NCI-H1105 treated with DMSO at 0.1 percent for 48 hours (cell line): ENCODE data around the gene ZNF275.
"Not testable (repeated sequence)": the region's sequence is repeated elsewhere in the genome, so short reads cannot be mapped to it uniquely, and the experiment has no call there.

ENCODE experiments used
- DNase-seq: peaks from one replicate; lab custom pipeline; 2025; lab: John Stamatoyannopoulos, UW

Gene ZNF275

GRCh38 chrX:153319295-153320046 is 14.5 kb upstream of the ZNF275 start:
- no peak for DNase-seq

DNA sequence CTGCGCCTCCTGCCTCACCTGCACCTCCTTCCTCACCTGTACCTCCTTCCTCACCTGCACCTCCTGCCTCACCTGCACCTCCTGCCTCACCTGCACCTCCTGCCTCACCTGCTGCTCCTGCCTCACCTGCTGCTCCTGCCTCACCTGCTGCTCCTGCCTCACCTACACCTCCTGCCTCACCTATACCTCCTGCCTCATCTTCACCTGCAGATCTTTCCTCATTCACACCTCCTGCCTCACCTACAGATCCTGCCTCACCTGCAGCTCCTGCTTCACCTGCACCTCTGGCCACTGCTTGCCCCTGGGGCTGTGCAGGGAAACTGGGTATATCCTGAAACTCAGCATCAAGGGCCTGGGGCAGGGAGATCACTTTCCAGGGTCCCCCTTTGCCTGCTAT is 13.9 kb upstream of the ZNF275 start:
- DNase-seq: not testable (repeated sequence)

DNA sequence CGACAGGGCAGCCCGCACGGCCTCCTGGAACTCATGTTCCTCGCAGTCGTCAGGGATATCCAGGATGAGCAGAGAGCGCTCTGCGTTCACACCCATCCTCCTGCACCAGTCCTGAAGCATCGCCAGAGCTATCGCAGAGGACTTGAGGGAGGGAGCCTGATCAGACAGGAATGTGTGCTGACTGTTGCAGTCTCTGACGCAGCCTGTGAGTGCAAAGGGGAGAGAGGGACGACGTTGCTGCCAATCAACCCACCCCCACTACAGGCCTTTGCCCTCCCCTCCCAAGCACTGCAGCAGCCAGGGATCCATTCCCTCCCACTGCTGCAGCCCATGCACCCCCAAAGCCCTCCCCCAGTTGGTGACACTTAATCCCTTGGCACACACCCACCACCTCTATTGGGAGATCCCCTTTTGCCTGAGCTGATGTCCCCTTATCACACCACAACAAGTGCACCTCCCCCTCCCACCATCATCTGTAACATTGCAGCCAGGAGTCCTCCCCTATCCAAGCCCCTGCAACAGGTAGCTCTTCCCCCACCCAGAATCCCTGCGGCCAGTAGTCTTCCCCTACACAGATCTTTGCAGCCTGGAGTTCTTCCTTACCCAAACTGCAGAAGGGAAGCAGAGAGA is 13.3 kb upstream of the ZNF275 start:
- no peak for DNase-seq

DNA sequence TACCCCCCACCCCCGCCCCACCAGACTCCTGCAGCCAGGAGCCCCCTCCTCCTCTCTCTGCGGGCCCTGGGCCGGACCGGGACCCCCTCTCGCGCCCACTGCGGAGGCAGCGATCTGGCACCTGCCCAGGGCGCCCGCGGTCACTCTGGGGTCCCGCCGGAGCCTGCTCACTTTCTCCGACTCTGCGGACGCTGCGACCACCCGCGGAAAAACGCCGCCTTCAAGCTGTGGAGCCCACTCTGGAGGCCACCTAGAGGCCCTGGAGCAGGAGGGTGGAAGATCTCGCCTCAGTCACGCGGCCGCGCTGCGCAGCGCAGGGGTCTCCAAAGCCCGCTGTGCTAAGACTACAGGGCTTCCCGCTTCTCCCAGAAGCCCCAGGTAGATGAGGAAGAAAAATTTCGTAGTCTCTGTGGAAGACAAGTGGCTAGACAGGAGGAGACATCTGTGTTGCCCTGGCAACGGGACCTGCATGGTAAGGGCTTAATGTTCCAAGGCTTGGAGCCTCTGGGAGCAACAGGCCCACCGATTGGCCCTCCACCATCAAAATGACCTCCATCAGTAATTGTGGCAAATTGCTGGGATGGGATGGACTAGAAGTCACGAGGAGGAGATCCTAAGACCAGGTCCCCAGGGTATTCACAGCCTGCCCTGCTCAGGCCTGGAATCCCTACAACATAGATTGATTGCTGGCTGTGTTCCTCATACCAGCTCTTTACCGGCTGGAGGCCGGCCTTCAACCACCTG is 12.4 kb upstream of the ZNF275 start, which contains the start of gene PNMA6F:
Gene PNMA6F, minus strand, starts transcription at position 387 of the 744 bp plus-strand sequence. CDS start 1,093 bp downstream, outside the sequence.
- no peak for DNase-seq

DNA sequence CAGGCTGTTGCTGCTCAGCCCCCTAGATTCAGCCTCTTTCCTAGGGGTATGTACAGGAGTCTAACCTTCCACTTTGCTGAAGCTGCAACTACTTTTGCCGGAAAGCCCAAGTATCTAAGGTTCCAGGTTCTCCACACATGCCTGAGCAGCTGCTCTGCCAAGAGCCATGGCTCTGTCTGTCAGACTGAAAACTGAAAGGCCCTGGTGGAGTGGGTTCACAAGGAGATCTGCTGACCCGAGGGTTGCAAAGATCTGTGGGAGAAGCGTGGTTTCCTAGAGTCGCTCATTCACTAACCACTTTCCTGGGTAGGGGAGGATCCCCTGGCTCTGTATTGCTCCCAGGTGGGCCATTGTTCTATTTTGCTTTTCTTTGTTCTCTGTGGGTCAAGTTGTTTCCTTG is 6.4 kb upstream of the ZNF275 start:
- no peak for DNase-seq

- no peak for DNase-seq
These were observed 687 bp upstream of the ZNF275 start for GRCh38 chrX:153333266-153333665.

DNA sequence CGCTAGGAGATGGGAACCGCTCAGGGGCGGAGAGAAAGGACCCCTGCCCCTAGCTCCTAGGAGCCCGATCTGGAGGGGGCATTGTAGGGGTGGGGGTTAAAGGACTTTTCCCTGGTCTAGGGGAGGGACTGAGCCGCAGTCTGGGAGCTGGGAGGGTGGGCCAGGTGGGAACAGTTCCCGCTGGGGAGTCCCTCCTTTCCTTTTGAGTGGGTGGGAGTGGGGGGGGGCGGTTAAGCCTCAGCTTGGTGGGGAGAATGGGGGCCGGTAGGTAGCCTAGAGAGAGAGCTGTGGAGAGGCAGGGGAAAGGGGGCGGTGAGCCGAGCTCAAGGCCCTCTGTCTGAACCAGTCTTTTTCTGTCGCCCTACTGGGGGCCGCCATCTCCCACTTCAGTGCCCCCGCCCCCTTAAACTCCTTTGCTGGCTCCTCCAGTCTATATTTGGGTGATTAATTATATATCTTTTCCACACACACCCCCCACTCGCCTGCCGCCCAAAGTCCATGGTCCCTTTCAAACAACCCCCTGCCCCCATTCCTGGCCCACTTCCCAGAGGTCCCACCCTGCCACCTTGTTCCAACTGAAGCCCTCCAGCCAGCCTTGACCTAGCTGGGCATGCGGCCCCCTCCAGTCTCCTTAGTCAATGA is 822 bp downstream of the ZNF275 start:
- no peak for DNase-seq

DNA sequence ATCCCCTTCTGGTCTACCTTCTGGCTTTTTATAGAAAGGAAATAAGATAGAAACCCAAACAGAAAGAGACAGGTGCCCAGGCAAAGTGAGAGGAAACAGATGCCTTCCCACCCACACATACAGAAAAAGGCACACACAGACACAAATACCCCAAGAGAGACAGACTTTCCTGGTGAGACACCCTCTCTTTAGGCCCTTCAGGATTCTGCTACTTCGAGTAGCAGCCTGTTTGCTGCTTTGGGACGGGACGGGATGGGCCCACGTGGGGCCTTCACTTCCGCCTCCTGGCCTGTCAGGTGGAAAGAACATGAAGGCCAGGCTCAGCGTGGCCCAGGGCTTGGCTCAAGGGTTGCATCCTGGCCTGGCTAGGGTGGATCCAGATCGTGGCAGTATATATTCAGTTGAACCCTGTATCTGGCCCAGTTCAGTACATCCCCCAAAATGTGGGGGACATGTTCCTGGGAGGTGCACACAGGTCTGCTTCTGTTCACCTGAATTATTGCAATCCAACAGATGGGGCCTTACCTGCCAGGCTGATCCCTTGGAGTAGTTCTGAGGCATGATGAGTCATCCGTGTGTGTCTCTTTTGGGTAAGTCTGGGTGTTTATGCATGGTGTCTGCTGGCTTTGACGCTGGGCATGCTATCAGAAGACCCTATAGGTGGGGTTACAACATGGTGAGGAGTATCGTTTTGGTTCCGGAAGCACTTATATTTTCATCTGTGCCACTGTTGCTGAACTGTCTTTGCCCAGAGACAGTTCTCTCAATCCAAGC is 2.4 kb downstream of the ZNF275 start:
- DNase-seq: no peak

DNA sequence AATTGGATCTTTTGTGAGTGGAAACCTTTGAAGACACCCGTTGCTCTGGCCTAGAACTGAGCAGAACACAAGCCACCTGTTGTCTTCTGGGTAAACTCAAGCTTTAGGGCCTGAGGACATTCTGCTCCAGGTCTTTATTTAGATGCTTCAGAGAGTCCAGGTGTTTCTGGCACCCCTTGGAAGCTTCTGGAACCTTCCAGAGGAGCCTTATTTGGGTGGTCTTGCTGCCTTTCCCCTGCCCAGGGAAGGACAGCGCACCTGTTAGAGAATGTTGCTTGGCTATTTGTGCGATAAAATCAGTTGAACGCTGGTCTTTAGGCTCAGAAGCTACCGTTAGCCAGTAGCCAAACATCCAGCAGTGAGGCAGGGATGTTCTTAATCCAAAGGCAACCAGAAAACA is 3.0 kb downstream of the ZNF275 start:
- no peak for DNase-seq

DNA sequence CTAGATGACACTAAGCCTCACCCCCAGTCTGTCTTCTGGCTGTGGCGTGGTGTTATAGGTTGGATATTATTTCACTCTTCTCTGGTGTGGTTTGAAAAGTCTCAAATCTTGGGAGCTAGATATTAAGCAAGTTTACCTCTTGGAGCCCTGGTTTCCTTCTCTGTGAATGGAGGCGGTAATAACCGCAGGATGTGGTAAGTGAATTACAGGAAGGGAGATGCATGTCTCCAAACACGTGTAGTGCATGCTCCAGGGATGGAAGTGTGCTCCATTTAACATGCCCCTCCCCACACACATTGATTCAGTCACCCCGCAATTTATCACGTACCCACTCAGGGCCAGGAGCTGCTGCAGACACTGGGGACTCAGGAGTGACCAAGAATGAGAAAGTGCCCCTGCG is 4.9 kb downstream of the ZNF275 start:
- DNase-seq: no peak

DNA sequence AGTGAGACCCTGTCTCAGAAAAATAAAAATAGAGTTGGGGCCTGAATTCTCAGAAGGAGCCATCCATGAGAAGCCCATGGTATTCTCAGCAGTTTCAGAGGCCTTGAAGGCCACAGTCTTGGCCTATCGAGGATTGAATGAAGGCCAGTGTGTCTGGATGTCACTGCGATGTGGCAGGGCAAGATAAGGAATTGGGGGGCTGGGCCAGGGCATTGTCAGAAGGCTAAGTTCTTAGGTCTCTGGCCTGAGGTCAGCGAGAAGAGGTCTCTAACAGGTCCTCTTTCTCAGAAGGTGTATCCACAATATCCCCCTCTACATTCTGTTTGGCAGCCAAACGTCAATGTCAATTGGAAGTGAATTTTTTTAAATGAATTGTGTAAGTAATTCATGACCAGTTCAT is 5.7 kb downstream of the ZNF275 start:
- no peak for DNase-seq

GRCh38 chrX:153340111-153340510 is 6.2 kb downstream of the ZNF275 start:
- DNase-seq: no peak

- DNase-seq: no peak
These were observed 9.0 kb downstream of the ZNF275 start for GRCh38 chrX:153342762-153343558.

- DNase-seq: no peak
These were observed 9.7 kb downstream of the ZNF275 start for GRCh38 chrX:153343674-153344073.

DNA sequence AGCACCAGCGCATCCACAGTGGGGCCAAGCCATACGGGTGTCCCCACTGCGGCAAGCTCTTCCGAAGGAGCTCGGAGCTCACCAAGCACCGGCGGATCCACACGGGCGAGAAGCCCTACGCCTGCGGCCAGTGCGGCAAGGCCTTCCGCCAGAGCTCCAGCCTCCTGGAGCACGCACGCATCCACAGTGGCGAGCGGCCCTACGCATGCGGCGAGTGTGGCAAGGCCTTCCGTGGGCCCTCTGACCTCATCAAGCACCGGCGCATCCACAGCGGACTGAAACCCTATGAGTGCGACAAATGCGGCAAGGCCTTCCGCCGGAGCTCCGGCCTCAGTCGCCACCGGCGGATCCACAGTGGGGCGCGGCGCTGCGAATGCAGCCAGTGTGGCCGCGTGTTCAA is 13.6 kb downstream of the ZNF275 start:
- DNase-seq: no peak

DNA sequence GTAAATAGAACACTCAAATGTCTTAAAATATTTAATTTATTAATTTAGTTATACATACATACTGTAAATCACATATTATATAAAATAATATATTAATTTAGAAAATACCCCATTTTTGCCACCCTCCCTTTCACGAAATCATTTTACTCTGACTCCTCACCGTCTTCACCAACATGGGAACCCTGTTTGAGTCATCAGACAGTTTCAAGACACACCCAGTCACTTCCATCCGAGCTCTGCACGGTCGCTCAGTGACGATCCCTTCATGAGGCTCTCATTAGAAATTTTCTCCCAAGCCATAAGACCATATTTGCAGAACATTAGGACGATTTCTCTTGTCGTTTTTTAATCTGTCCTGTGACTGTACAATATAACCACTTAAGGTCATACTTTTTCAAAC is 14.5 kb downstream of the ZNF275 start:
- DNase-seq: no peak

DNA sequence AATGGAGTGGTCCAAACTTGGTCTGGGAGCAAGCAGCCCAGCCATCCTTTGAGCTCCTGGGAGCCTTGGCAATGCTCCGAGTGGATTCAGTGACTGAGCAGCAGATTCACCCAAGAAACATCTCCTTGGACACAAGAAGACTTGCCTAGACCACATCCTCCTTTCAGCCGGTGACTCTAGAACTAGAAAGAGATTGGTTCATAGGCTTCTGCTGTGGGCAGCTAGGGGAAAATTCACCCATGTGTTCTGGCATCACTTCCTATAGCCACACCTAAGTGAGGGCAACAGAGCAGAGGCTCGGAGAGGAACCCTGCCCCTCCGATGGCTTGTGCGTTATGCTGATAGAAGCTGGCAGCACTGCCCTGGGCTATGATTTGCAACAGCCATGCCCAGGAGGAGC is 16.0 kb downstream of the ZNF275 start:
- no peak for DNase-seq

GRCh38 chrX:153351981-153352380 is 18.0 kb downstream of the ZNF275 start:
- DNase-seq: peak; percentile 21

DNA sequence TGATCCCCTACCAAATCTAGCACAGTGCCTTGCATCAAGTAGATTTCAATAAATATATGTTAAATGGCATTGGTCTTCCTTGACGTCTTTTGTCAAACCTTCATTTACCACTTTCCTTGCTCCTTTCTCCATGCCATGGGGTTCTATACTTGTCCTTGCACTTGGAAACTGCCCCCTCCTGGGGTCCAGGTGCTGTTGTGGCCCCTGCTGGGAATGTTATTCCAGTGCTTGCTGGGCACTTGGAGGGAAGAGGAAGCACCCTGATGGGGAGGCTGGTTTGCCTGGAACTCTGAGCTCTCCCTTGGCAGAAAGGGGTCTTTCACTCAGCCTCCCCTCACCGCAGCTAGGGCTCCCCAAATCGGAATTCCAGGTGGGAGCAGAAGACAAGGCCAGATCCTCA is 18.9 kb downstream of the ZNF275 start:
- no peak for DNase-seq

DNA sequence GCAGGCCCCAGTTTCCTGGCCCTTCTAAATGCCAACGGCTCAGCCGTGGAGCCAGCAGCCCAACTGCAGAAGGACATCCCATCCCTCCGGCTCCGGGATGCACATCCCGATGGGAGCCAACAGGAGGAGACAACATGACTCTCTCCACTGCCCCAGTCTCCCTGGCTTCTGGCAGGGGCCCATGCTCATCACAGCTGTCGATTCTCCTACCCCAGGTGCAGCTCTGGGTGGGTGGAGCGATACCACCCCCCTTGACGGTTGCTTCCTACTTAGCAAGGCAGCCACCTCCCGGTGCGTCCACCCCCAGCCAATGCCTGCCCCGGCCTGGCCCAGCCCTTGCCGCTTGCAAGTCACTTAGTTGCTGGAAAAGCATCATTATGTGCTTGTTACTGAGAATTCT is 19.5 kb downstream of the ZNF275 start:
- DNase-seq: no peak

DNA sequence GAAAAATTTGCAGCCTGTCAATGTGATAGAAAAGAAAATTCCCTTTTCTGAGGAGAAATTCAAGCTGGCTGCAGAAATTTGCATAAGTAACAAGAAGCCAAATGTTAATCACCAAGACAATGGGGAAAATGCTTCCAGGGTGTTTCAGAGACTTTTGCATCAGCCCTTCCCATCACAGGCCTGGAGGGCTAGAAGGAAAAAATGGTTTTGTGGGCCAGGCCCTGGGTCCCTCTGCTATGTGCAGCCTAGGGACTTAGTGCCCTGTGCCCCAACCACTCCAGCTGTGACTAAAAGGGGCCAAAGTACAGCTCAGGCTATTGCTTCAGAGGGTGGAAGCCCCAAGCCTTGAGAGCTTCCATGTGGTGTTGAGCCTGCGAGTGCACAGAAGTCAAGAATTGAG is 23.9 kb downstream of the ZNF275 start:
- DNase-seq: no peak
